Measurements from ENCODE around the gene EDIL3.

DNA sequence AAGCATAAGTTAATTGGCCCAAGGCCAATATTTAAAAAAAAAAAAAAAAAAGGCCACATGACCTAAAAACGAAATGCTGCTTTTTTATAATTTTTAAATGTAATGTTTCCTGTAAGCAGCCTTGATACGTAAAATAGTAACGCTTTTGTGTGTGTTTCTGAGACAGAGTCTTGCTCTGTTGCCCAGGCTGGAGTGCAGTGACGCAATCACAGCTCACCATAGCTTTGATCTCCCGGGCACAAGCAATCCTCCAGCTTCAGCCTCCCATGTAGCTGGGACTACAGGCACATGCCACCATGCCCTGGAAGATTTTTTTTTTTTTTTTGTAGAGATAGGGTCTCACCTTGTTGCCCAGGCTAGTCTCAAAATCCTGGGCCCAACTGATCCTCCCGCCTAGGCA, 179.9 kb downstream of the EDIL3 start:
- TF ChIP-seq, protein P1, sequence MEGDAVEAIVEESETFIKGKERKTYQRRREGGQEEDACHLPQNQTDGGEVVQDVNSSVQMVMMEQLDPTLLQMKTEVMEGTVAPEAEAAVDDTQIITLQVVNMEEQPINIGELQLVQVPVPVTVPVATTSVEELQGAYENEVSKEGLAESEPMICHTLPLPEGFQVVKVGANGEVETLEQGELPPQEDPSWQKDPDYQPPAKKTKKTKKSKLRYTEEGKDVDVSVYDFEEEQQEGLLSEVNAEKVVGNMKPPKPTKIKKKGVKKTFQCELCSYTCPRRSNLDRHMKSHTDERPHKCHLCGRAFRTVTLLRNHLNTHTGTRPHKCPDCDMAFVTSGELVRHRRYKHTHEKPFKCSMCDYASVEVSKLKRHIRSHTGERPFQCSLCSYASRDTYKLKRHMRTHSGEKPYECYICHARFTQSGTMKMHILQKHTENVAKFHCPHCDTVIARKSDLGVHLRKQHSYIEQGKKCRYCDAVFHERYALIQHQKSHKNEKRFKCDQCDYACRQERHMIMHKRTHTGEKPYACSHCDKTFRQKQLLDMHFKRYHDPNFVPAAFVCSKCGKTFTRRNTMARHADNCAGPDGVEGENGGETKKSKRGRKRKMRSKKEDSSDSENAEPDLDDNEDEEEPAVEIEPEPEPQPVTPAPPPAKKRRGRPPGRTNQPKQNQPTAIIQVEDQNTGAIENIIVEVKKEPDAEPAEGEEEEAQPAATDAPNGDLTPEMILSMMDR (IDR thresholded peaks at IDR 0.05): no peak
- TF ChIP-seq POLR2A (IDR thresholded peaks at IDR 0.05) (no peak), POLR2AphosphoS5 (IDR thresholded peaks at IDR 0.05; ENCODE audit: insufficient read depth in 1 of 2, low read depth in 1 of 2) (no peak)
